ENCODE data around the gene GCNT2.
"Not testable (repeated sequence)": the region's sequence is repeated elsewhere in the genome, so short reads cannot be mapped to it uniquely, and the experiment has no call there.

GCNT2 gene

GRCh38 chr6:10613723-10614122, 92.6 kb downstream of the GCNT2 start:
- no peak for DNase-seq

GRCh38 chr6:10615675-10616074, 94.5 kb downstream of the GCNT2 start:
- no peak for DNase-seq

DNA sequence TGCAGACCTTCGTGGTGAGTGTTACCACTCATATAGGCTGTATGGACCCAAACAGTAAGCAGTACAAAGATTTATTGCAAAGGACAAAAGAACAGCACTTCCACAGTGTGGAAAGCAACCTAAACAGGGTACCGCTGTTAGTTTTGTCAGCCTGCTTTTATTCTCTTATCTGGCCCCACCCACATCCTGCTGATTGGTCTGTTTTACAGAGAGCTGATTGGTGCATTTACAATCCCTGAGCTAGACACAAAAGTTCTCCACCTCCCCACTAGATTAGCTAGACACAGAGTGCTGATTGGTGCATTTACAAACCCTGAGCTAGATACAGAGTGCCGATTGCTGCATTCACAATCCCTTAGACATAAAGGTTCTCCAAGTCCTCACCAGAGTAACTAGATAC, 95.1 kb downstream of the GCNT2 start:
- not testable (repeated sequence) for DNase-seq

DNA sequence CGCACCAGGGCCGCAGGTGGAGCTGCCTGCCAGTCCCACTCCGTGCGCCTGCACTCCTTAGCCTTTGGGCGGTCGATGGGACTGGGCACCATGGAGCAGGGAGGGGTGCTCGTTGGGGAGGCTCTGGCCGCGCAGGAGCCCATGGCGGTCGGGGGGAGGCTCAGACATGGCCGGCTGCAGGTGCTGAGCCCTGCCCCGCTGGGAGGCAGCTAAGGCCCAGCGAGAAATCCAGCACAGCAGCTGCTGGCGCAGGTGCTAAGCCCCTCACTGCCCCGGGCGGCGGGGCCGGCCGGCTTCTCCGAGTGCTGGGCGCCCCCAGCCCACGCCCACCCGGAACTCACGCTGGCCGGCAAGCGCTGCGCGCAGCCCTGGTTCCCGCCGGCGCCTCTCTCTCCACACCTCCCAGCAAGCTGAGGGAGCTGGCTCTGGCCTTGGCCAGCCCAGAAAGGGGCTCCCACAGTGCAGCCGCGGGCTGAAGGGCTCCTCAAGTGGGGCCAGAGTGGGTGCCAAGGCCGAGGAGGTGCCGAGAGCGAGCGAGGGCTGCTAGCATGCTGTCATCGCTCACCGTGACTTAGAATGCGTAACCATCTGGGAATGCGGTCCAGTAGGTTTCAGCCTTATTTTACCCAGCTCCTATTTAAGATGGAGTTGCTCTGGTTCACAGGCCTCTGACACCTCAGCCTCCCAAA, 96.0 kb downstream of the GCNT2 start:
- no peak for DNase-seq

- DNase-seq = no peak
Measured at GRCh38 chr6:10618409-10618808, 97.3 kb downstream of the GCNT2 start.

GRCh38 chr6:10621213-10621612, 100.1 kb downstream of the GCNT2 start:
- no peak for DNase-seq

DNA sequence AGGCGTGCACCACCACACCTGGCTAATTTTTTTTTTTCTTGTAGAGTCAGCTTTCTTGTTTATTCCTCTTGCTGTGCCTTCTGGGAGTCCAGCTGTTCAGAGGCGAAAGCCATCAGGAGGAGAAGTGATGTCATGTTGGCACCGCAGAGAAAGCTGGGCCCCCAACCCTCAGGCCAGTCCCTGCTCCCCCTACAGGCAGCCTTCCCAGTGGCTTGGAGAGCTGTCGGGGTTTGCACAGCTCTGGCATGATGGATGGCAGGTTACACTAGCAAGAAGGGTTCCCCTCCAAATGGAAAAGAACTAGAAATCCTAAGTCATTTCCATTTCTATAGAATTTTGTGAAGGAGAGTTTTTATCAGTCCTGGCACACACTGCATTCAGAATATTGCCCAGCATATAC, 100.7 kb downstream of the GCNT2 start:
- DNase-seq = no peak

- DNase-seq = no peak
Measured at GRCh38 chr6:10624836-10625235, 103.7 kb downstream of the GCNT2 start.

DNA sequence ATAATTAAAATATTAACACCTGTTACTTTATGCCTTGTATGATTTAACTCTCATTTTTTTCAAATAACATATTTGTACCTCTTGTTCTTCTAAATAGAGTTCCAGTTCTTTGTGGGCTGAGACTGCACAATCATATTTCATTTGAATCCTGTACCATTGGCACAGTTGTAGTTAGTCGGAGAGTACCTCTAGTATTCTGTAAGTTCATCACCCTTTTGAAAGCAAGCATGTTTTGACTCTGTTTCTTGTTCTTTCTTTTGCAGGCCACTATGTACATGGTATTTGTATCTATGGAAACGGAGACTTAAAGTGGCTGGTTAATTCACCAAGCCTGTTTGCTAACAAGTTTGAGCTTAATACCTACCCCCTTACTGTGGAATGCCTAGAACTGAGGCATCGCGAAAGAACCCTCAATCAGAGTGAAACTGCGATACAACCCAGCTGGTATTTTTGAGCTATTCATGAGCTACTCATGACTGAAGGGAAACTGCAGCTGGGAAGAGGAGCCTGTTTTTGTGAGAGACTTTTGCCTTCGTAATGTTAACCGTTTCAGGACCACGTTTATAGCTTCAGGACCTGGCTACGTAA, 105.1 kb downstream of the GCNT2 start:
- no peak for DNase-seq

DNA sequence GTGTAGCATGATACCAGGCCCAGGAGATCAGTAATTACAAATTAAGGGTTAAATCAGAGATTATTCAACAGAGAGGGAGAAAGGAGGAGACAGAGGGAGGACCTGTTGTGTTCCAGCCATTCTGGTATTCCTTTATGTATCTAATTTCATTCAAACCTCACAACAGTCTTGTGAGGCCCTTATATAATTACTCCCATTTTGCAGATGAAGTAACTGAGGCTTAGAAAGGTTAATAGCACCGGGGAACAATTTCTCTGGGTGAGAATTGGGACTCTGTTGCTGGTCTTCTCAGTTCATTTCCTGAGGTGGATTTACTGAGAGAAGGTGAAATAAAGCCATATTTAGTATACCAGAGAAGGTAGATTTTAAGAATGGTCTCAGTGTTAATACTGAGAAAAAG, 106.6 kb downstream of the GCNT2 start:
- DNase-seq = no peak

GRCh38 chr6:10630178-10630577, 109.0 kb downstream of the GCNT2 start:
- DNase-seq = no peak

DNA sequence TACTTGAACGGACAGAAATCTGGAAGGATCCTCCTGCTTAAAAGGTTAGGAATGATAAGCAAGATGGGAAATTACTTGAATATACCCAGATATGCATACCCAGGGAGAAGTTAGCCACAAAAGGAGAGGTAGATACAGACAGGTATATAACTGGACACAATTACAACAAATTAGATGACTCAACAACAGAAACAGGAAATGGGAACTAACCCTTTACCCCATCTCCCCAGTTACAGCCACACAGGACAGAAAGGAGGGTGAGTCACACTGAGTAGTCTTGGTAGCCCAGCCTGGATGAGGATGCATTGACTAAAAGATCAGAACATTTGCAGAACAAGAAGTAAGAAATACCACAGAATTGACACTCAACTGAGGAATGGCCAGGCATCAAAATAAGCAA, 112.1 kb downstream of the GCNT2 start:
- DNase-seq = no peak

DNA sequence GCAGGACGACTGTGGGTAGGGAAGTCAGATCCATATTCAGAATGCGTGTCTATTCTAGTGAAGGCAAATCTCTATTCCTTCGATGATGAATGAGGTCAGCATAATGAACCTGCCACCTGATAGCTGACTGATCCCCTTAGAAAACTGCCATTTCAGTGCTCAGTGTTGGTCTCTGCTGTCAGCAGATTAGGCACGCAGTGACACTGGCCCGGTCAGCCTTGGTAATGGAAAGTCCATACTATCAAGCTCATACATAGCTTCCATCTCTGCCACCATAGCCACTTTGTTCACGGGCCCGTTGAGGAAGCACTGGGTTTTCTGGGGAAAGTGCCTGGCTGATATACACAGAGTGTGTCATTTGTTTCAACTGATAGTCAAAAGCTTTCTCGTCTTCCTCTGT, 119.3 kb downstream of the GCNT2 start:
- DNase-seq = no peak

DNA sequence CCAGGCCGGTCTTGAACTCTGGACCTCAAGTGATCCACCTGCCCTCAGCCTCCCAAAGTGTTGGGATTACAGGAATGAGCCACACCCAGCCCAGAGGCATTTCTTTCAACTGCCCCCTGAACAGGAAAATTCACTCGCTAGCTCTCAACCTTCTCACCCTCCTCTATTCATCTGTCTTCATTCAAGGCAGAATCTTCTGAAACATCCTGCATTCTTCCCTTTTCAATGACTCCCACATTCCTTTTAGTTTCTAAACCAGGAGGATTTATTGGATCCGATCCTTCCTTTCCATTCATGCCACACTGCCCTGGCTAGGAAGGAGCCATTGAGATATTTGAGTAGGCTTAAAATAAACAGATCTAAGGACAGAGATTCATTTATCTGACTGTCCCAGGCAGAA, 120.4 kb downstream of the GCNT2 start:
- no peak for DNase-seq

DNA sequence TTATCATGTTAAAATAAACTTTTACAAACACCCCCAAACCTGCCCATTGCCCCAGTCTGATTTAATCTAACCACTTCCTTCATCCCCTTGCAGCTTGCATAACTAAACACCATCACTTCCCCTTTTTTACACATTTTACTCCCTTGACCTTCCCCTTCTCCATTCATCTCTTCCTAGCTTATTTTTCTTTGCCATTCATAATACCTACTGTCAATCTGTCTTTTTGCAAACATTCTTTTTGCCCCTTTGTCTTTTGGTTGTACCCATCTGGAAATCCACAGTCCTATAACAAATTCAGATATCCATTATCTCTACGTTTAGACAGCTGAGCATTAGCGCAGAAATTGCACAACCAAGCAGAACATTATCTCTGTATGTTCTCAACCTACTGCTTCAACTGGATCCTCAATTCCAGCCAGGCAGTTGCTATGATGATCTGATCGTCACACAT, 122.1 kb downstream of the GCNT2 start:
- no peak for DNase-seq

- DNase-seq = no peak
Measured at GRCh38 chr6:10644225-10644624, 123.1 kb downstream of the GCNT2 start.

- no peak for DNase-seq
Measured at GRCh38 chr6:10655508-10656055, 134.4 kb downstream of the GCNT2 start.

DNA sequence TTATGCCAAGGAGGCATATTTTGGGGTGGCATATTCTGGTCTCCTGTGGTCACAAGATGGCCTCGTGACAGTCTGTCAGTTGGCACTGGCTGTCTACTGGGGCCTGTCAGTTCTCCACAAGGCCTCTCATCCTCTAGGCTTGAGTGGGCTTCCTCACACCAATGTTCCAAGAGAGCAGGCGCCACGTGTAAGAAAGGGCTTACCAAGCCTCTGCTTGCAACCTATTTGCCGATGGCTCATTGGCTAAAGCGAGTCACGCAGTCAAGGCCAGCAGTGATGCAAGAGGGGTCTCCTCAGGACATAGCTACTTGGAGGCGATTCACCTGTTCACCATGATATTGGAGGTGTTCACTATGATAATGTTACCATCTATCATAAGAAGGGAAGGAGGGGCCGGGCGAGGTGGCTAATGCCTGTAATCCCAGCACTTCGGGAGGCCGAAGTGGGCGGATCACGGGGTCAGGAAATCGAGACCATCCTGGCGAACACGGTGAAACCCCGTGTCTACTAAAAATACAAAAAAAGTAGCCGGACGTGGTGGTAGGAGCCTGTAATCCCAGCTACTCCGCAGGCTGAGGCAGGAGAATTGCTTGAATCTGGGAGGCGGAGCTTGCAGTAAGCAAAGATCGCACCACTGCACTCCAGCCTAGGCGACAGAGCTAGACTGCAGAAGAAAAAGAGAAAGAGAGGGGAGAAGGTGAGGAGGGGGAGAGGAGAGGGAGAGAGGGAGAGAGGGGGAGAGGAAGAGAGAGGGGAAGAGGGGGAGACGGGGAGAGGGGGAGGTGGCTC, 138.0 kb downstream of the GCNT2 start:
- no peak for DNase-seq

DNA sequence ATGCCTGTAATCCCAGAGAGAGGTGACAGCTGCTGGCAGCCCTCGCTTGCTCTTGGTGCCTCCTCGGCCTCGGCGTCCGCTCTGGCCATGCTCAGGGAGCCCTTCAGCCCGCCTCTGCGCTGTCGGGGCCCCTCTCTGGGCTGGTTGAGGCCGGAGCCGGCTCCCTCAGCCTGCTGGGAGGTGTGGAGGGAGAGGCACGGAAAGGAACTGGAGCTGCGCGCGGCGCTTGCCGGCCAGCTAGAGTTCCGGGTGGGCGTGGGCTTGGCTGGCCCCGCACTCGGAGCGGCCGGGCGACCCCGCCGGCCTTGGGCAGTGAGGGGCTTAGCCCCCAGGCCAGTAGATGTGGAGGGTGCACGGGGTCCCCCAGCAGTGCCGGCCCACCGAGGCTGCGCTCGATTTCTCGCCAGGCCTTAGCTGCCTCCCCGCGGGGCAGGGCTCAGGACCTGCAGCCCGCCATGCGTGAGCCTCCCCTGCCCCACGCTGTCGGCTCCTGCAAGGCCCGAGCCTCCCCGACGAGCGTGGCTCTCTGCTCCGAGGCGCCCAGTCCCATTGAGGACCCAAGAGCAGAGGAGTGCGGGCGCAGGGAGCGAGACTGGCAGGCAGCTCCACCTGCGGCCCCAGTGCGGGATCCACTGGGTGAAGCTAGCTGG, 138.7 kb downstream of the GCNT2 start:
- no peak for DNase-seq

DNA sequence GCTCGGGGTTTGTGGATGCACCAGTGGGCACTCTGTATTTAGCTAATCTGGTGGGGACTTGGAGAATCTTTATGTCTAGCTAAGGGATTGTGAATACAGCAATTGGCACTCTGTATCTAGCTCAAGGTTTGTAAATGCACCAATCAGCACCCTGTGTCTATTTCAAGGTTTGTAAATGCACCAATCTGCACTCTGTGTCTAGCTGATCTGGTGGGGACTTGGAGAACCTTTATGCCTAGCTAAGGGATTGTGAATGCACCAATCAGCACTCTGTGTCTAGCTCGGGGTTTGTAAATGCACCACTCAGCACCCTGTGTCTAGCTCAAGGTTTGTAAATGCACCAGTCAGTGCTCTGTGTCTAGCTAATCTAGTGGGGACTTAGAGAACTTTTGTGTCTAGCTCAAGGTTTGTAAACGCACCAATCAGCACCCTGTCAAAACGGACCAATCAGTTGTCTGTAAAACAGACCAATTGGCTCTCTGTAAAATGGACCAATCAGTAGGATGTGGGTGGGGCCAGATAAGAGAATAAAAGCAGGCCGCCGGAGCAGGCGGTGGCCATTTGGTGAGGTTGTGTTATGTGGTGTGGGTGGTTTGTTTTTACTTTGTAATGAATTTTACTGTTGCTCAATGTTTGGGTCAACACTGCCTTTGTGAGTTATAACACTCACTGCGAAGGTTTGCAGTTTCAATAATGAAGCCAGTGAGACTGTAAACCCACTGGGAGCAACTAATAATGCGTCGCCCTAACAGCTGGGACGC, 139.5 kb downstream of the GCNT2 start:
- not testable (repeated sequence) for DNase-seq

DNA sequence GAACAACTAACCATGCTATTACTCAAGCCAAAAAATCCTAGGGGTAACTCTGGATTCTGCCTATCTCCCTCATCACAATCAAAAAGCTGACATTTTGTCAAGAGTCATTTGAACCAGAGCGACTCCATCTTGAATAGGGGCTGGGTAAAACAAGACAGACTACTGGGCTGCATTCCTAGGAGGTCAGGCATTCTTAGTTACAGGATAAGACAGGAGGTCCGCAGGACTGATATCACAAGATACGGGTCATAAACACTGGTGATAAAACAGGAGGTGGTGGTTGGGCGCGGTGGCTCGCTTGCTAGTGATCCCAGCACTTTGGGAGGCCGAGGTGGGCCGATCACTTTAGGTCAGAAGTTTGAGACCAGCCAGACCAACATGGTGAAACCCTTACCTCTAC, 141.1 kb downstream of the GCNT2 start:
- DNase-seq = no peak

DNA sequence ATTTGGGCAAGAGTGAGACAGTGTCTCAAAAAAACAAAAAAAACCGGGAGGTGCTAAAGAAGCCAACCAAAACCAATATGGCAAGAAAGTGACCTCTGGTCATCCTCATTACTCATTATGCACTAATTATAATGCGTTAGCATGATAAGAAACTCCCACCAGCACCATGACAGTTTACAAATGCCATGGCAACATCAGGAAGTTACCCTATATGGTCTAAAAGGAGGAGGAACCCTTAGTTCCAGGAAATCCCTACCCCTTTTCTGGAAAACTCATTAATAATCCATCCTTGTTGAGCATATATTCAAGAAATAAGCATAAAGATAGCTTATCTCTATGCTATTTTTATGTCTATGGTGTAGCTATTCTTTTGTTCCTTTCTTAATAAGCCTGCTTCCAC, 141.6 kb downstream of the GCNT2 start:
- DNase-seq = no peak

DNA sequence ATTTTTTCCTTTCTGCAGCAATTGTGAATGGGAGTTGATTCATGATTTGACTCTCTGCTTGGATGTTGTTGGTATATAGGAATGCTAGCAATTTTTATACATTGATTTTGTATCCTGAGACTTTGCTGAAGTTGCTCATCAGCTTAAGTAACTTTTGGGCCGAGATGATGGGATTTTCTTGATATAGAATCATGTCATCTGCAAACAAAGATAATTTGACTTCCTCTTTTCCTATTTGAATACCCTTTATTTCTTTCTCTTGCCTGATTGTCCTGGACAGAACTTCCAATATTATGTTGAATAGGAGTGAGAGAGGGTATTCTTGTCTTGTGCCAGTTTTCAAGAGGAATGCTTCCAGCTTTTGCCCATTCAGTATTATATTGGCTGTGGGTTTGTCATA, 144.4 kb downstream of the GCNT2 start:
- not testable (repeated sequence) for DNase-seq

All from NCI-H1930 (cell line).